ENCODE measurements around the gene NR2F2.

GRCh38 chr15:96342406-96343112 is 12.1 kb downstream of the NR2F2 start:
- TF ChIP-seq, protein P1, sequence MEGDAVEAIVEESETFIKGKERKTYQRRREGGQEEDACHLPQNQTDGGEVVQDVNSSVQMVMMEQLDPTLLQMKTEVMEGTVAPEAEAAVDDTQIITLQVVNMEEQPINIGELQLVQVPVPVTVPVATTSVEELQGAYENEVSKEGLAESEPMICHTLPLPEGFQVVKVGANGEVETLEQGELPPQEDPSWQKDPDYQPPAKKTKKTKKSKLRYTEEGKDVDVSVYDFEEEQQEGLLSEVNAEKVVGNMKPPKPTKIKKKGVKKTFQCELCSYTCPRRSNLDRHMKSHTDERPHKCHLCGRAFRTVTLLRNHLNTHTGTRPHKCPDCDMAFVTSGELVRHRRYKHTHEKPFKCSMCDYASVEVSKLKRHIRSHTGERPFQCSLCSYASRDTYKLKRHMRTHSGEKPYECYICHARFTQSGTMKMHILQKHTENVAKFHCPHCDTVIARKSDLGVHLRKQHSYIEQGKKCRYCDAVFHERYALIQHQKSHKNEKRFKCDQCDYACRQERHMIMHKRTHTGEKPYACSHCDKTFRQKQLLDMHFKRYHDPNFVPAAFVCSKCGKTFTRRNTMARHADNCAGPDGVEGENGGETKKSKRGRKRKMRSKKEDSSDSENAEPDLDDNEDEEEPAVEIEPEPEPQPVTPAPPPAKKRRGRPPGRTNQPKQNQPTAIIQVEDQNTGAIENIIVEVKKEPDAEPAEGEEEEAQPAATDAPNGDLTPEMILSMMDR (conservative IDR thresholded peaks at IDR 0.05): no peak
- TF ChIP-seq EZH2 (IDR thresholded peaks at IDR 0.05; ENCODE audit: low read depth): no peak
